Natural killer cell (primary cell): ENCODE data around the gene SHISA3. TPM values are rescaled to one million over a fixed set of nuclear protein-coding genes. Genes with fewer than 3 reads are reported as not detected.
"Not testable (repeated sequence)": the region's sequence is repeated elsewhere in the genome, so short reads cannot be mapped to it uniquely, and the experiment has no call there.

Source experiments
- ATAC-seq, 3 donors: fragments of 150-1000 bp in 2 of 3; fragments of 200-7000 bp in 1 of 3; cut with Tn5 transposase; 1 replicate in 1 of 3; 2 replicates in 2 of 3; pipeline ENCODE4 v1.10.0; 2021; ENCODE audit warnings: mild to moderate bottlenecking in 2 of 3, moderate library complexity in 2 of 3
- DNase-seq, 2 donors: peaks; one replicate each; pipeline versions ENCODE4 v3.0.0 to v3.0.0-alpha.2; 2013 to 2021; ENCODE audit warnings: mixed read lengths in 1 of 2
- H3K27ac ChIP-seq: one replicate; pipeline ENCODE4 v1.5.1; 2013; ENCODE audit warnings: mild to moderate bottlenecking, low read length
- H3K27me3 ChIP-seq: one replicate; pipeline ENCODE4 v1.6.1; 2013; ENCODE audit warnings: low read length; ENCODE audit not compliant: control insufficient read depth, insufficient read depth
- H3K36me3 ChIP-seq: one replicate; pipeline ENCODE4 v1.6.1; 2013; ENCODE audit warnings: low read length; ENCODE audit not compliant: control insufficient read depth, insufficient read depth
- H3K4me1 ChIP-seq: one replicate; pipeline ENCODE4 v1.6.1; 2013; ENCODE audit warnings: low read length; ENCODE audit not compliant: control insufficient read depth, insufficient read depth
- H3K4me3 ChIP-seq: one replicate; pipeline ENCODE4 v1.5.1; 2013; ENCODE audit warnings: low read length
- H3K9me3 ChIP-seq: one replicate; pipeline ENCODE4 v1.6.1; 2013; ENCODE audit warnings: low read length; ENCODE audit not compliant: control insufficient read depth, insufficient read depth
- H3K27ac Mint-ChIP-seq, 2 donors: one replicate each; pipeline ENCODE4 v1.8.0; 2022; ENCODE audit warnings: mild to moderate bottlenecking in 2 of 2, mixed read lengths in 2 of 2, moderate library complexity in 1 of 2
- H3K27me3 Mint-ChIP-seq, 2 donors: one replicate each; pipeline ENCODE4 v1.8.0; 2022; ENCODE audit warnings: low read depth in 2 of 2, mixed read lengths in 2 of 2
- H3K36me3 Mint-ChIP-seq: one replicate; pipeline ENCODE4 v1.8.0; 2022; ENCODE audit warnings: mixed read lengths
- H3K4me1 Mint-ChIP-seq, 2 donors: one replicate each; pipeline ENCODE4 v1.8.0; 2022; ENCODE audit warnings: mixed read lengths in 2 of 2
- H3K4me3 Mint-ChIP-seq: one replicate; pipeline ENCODE4 v1.8.0; 2022; ENCODE audit warnings: mild to moderate bottlenecking, moderate library complexity, mixed read lengths
- H3K9me3 Mint-ChIP-seq, 2 donors: one replicate each; pipeline ENCODE4 v1.8.0; 2022; ENCODE audit warnings: mixed read lengths in 2 of 2
- WGBS: methylation state at CpG from one replicate; pipeline ENCODE4 v1.1.7; 2013; ENCODE audit warnings: missing lambda C conversion rate; ENCODE audit not compliant: insufficient coverage; 5-methylcytosine and 5-hydroxymethylcytosine counted together
- intact Hi-C: fragments of 100-400 bp; cut with micrococcal nuclease; formaldehyde crosslinking; loops from one replicate; pipeline ENCODE4 v1.14.2; 2022
- total RNA-seq, 4 donors: library from RNA; stranded (reverse); fragments of 120-200 nt in 1 of 4; gene quantifications; one replicate each; pipeline versions ENCODE4 v1.2.3 to v1.2.4, GENCODE V29; 2013 to 2022
- TF ChIP-seq, protein P1 (sequence below): fragments of 200-600 bp; IDR thresholded peaks from one replicate; pipeline ENCODE4 v1.8.0; 2022; ENCODE audit warnings: antibody characterized with exemption

Gene SHISA3
- total RNA-seq, 3 donors from 2014 or later (not counting 1 experiment from before 2014, with no cell fraction given) = not detected

- Mint-ChIP-seq H3K4me1 (no peaks in the 10 kb centered on the region), H3K9me3 (peaks cover 0 to 4% of the 10 kb centered on the region in 2 donors), H3K27ac (no peak overlapping the region), H3K27me3 (peaks cover 11 to 21% of the 10 kb centered on the region in 2 donors), H3K4me3 (no peak overlapping the region), H3K36me3 (no peaks in the 10 kb centered on the region)
- TF ChIP-seq, protein P1, sequence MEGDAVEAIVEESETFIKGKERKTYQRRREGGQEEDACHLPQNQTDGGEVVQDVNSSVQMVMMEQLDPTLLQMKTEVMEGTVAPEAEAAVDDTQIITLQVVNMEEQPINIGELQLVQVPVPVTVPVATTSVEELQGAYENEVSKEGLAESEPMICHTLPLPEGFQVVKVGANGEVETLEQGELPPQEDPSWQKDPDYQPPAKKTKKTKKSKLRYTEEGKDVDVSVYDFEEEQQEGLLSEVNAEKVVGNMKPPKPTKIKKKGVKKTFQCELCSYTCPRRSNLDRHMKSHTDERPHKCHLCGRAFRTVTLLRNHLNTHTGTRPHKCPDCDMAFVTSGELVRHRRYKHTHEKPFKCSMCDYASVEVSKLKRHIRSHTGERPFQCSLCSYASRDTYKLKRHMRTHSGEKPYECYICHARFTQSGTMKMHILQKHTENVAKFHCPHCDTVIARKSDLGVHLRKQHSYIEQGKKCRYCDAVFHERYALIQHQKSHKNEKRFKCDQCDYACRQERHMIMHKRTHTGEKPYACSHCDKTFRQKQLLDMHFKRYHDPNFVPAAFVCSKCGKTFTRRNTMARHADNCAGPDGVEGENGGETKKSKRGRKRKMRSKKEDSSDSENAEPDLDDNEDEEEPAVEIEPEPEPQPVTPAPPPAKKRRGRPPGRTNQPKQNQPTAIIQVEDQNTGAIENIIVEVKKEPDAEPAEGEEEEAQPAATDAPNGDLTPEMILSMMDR = no peak
- Histone ChIP-seq H3K27me3 (no peaks in the 10 kb centered on the region), H3K36me3 (no peaks in the 10 kb centered on the region), H3K4me3 (no peak overlapping the region), H3K27ac (no peak overlapping the region), H3K9me3 (no peaks in the 10 kb centered on the region), H3K4me1 (no peaks in the 10 kb centered on the region)
- ATAC-seq (no peak), DNase-seq (peak in 1 of 2 donors; percentile 42)
- intact Hi-C loops = no loop called here
- 100% methylated on average over 1 of the region's 2 CpGs for WGBS
These were observed 25.7 kb upstream of the SHISA3 start for GRCh38 chr4:42371305-42372252.

DNA sequence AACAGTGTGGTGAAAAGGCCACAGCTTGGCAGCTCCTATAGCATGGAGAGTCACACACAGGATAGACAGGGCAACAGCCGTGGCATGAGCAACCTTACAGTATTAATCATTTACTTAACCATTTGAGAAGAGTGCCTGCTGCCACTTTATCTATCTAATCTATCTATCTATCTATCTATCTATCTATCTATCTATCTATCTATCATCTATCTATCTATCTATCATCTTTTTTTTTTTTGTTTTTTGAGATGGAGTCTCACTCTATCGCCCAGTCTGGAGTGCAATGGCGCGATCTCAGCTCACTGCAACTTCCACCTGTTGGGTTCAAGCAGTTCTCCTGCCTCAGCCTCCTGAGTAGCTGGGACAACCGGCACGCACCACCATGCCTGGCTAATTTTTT lies 25.0 kb upstream of the SHISA3 start:
- H3K27ac ChIP-seq, H3K4me3 ChIP-seq, H3K4me1 ChIP-seq, H3K4me1 Mint-ChIP-seq, H3K36me3 Mint-ChIP-seq, H3K27me3 ChIP-seq, H3K9me3 Mint-ChIP-seq, H3K9me3 ChIP-seq, DNase-seq, H3K36me3 ChIP-seq, H3K4me3 Mint-ChIP-seq, intact Hi-C loops, H3K27ac Mint-ChIP-seq, ATAC-seq: not testable (repeated sequence)
- 93% methylated on average over 6 of the region's 6 CpGs for WGBS
- peaks cover 11 to 25% of the 10 kb centered on the region in 2 donors for H3K27me3 Mint-ChIP-seq

DNA sequence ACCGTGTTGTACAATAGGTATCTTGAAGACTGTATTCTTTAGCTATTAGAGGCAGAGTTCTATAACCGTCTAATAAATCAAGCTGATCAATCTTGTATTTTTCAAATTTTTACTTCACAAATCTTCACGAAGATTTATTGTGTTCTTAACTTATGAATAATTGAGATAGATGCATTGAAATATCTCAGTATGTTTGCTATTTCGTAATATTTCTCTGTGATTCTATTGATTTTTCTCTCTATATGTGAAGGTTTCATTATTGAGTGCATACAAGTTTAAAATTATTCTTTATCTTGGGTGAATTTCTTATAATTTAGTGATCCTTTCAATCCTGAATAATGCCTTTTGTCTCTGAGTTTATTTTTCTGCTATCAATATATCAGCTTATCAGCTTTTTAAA lies 19.8 kb upstream of the SHISA3 start:
- no CpG with 5 or more reads among the region's 4 CpGs for WGBS
- no peaks in the 10 kb centered on the region for H3K27me3 ChIP-seq
- no peak overlapping the region for H3K4me3 ChIP-seq
- H3K4me3 Mint-ChIP-seq = no peak overlapping the region
- intact Hi-C loops = no loop called here
- H3K4me1 Mint-ChIP-seq = no peaks in the 10 kb centered on the region
- H3K4me1 ChIP-seq = no peaks in the 10 kb centered on the region
- peaks cover 0 to 4% of the 10 kb centered on the region in 2 donors for H3K9me3 Mint-ChIP-seq
- no peak overlapping the region for H3K27ac ChIP-seq
- H3K27me3 Mint-ChIP-seq = peaks cover 24 to 49% of the 10 kb centered on the region in 2 donors
- ATAC-seq (no peak), DNase-seq (no peak)
- H3K9me3 ChIP-seq = no peaks in the 10 kb centered on the region
- no peaks in the 10 kb centered on the region for H3K36me3 ChIP-seq
- H3K27ac Mint-ChIP-seq = no peak overlapping the region
- TF ChIP-seq, protein P1 = no peak
- no peaks in the 10 kb centered on the region for H3K36me3 Mint-ChIP-seq

- no peaks in the 10 kb centered on the region for H3K4me1 Mint-ChIP-seq
- H3K36me3 Mint-ChIP-seq = no peaks in the 10 kb centered on the region
- Histone ChIP-seq H3K27me3 (no peaks in the 10 kb centered on the region), H3K4me3 (no peak overlapping the region), H3K9me3 (no peaks in the 10 kb centered on the region), H3K27ac (no peak overlapping the region), H3K4me1 (no peaks in the 10 kb centered on the region), H3K36me3 (no peaks in the 10 kb centered on the region)
- no CpG with 5 or more reads among the region's 2 CpGs for WGBS
- no peak overlapping the region for H3K27ac Mint-ChIP-seq
- intact Hi-C loops = no loop called here
- H3K27me3 Mint-ChIP-seq = peaks cover 16 to 27% of the 10 kb centered on the region in 2 donors
- H3K9me3 Mint-ChIP-seq = no peaks in the 10 kb centered on the region
- no peak overlapping the region for H3K4me3 Mint-ChIP-seq
- no peak for ATAC-seq
- TF ChIP-seq, protein P1 = no peak
- DNase-seq = no peak
These were observed 15.6 kb upstream of the SHISA3 start for GRCh38 chr4:42381666-42382065.
